Naive thymus-derived CD8-positive, alpha-beta T cell (primary cell): Measurements from ENCODE around the gene GALR2. TPM values are rescaled to one million over a fixed set of nuclear protein-coding genes. Genes with fewer than 3 reads are reported as not detected.

Source experiments
- ATAC-seq, 2 donors: fragments of 150-1000 bp; cut with Tn5 transposase in 1 of 2; sonication (Bioruptor Pico), chemical (Tn5 transposase) in 1 of 2; 1 replicate in 1 of 2; 2 replicates in 1 of 2; pipeline ENCODE4 v1.10.0; 2021; ENCODE audit warnings: mild to moderate bottlenecking in 2 of 2, moderate library complexity in 2 of 2
- POLR2A ChIA-PET: fragments of 350-600 bp; sonication (Branson Sonifier 250); formaldehyde crosslinking; loops from one replicate; lab custom pipeline; 2021; ENCODE audit warnings: antibody characterized with exemption; lab: Charles Lee
- DNase-seq, 10 donors: peaks; one replicate each; pipeline versions ENCODE4 v3.0.0 to v3.0.0-alpha.2; 2020 to 2022
- H3K27ac Mint-ChIP-seq, 10 donors: one replicate each; pipeline ENCODE4 v1.8.0; 2020 to 2022; ENCODE audit warnings: mild to moderate bottlenecking in 10 of 10, mixed read lengths in 10 of 10, moderate library complexity in 4 of 10, inconsistent platforms in 1 of 10
- H3K27me3 Mint-ChIP-seq, 5 donors: one replicate each; pipeline ENCODE4 v1.8.0; 2021 to 2022; ENCODE audit warnings: mixed read lengths in 5 of 5
- H3K36me3 Mint-ChIP-seq, 3 donors: one replicate each; pipeline ENCODE4 v1.8.0; 2020 to 2022; ENCODE audit warnings: mixed read lengths in 3 of 3, mild to moderate bottlenecking in 2 of 3, inconsistent platforms in 1 of 3
- H3K4me1 Mint-ChIP-seq, 4 donors: one replicate each; pipeline ENCODE4 v1.8.0; 2021 to 2022; ENCODE audit warnings: mixed read lengths in 4 of 4
- H3K4me3 Mint-ChIP-seq, 10 donors: one replicate each; pipeline ENCODE4 v1.8.0; 2020 to 2022; ENCODE audit warnings: mild to moderate bottlenecking in 10 of 10, mixed read lengths in 10 of 10, moderate library complexity in 6 of 10, inconsistent platforms in 1 of 10
- H3K9me3 Mint-ChIP-seq, 9 donors: one replicate each; pipeline ENCODE4 v1.8.0; 2020 to 2022; ENCODE audit warnings: mixed read lengths in 9 of 9, mild to moderate bottlenecking in 3 of 9, inconsistent platforms in 1 of 9, moderate library complexity in 1 of 9
- microRNA-seq: library from miRNA; unstranded; fragments of <30 nt; microRNA quantifications from one replicate; pipeline ENCODE4 v1.2.0, GENCODE V29; 2022; ENCODE audit warnings: borderline microRNAs expressed
- polyA plus RNA-seq, 3 donors: library from polyadenylated mRNA; unstranded; fragments of 300-500 nt; fragmentation: Illumina TruSeq; gene quantifications; one replicate each; pipeline ENCODE4 v1.2.3, GENCODE V29; 2021
- total RNA-seq, 8 experiments: library from RNA in 2 of 8; stranded (reverse) in 2 of 8; gene quantifications; one replicate each; pipeline ENCODE4 v1.2.3 and lab custom pipeline; 2021 to 2026

The GALR2 gene
- total and polyA plus RNA-seq, 5 experiments from 2014 or later, result 0.70 TPM; not detected in 4

DNA sequence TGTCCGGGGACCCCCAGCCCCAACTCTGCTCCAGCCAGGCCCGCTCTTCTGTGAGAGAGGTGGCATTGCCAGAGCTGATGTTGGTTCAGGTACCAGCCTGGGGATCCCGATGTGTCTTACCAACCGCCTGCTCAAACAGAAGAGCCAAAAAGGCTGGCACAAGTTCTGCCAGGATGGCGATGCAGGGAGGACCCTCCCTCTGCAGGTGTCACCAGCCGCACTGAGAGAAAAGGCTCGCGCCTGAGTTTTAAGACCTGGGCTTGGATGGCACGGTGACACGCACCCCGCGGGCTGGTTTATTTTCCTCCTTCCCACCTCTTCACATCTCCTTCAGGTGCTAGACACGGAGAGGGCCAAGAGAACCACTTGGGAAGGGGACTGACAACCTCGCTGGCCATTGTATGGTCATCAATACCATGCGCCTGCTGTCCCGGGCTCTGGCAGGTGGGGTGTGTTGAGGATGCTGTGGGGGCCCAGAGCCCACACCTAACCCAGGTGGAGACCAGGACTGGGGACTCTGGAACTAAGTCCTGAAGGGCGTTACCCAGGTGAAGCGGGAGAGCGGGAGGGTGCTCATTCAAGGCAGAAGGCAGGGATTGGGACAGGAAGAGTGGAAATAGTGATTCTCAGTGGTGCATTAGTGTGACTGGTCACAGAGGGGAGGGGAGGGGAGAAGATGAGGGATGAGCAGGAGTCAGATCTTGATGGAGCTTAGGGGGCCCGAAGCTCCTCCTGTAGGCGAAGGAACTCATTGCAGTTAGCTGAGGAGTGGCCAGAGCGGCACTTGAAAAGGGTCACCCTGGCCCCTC is 50.2 kb downstream of the GALR2 start:
- Mint-ChIP-seq H3K27me3 (no peaks in the 10 kb centered on the region), H3K36me3 (no peaks in the 10 kb centered on the region), H3K4me1 (peaks cover 21 to 44% (median 35%) of the 10 kb centered on the region in 4 donors), H3K9me3 (no peaks in the 10 kb centered on the region), H3K27ac (peak overlapping the region in 9 of 10 donors; percentile 9 to 83 (median 57)), H3K4me3 (peak overlapping the region in 1 of 10 donors; percentile 45)
- ATAC-seq (no peak), DNase-seq (no peak)
- POLR2A ChIA-PET, result interaction anchor here (1.2 to 14.8 kb wide), 6 partner anchors 10 to 155 kb away, joined by 3 to 152 read pairs (median 72); no protein-coding TSS in a partner anchor

DNA sequence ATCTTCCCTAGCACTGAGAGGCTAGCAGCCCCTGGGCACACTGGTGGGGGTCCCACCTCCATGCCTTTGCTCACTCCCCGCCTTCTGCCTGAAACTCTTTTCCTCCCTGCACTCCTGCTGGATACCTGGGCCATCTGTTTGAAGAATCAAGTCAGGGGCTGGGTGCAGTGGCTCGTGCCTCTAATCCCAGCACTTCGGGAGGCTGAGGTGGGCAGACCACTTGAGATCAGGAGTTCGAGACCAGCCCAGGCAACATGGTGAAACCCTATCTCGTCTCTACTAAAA is 50.8 kb downstream of the GALR2 start:
- ATAC-seq (no peak), DNase-seq (no peak)
- no peak overlapping the region for H3K4me3 Mint-ChIP-seq
- POLR2A ChIA-PET, result interaction anchor here (1.2 to 14.8 kb wide), 8 partner anchors 19 to 155 kb away, joined by 3 to 152 read pairs (median 28); no protein-coding TSS in a partner anchor
- peak overlapping the region in 7 of 10 donors; percentile 35 to 83 (median 68) for H3K27ac Mint-ChIP-seq
- H3K9me3 Mint-ChIP-seq, result no peaks in the 10 kb centered on the region
- H3K36me3 Mint-ChIP-seq, result no peaks in the 10 kb centered on the region
- H3K4me1 Mint-ChIP-seq, result peaks cover 21 to 44% (median 35%) of the 10 kb centered on the region in 4 donors
- no peaks in the 10 kb centered on the region for H3K27me3 Mint-ChIP-seq

DNA sequence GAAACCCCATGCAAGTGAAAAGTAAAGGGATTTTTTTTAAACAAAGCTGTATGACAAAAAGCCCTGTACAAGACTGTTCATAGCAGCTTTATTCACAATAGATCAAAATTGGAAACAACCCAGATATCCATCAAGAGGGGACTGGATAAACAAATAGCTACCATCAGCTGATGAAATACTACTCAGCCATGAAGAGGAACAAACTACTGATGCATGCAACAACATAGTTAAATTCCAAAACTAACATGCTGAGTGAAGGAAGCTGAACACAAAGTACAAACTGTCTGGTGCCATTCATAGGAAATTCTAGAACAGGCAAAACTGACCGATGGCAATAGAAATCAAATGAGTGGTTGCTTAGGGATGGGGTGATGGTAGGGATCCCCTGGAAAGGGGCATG is 51.3 kb downstream of the GALR2 start:
- POLR2A ChIA-PET, result interaction anchor here (0.6 to 14.8 kb wide), 14 partner anchors 9 to 173 kb away, joined by 3 to 152 read pairs (median 7); partner anchors contain the start of genes FOXJ1 and UBALD2
- peak overlapping the region in 9 of 10 donors; percentile 56 to 92 (median 89) for H3K27ac Mint-ChIP-seq

More for the DNA sequence above, 51.3 kb downstream of the GALR2 start:
- no peaks in the 10 kb centered on the region for H3K36me3 Mint-ChIP-seq
- DNase-seq (no peak), ATAC-seq (no peak)
- H3K9me3 Mint-ChIP-seq, result no peaks in the 10 kb centered on the region
- H3K4me1 Mint-ChIP-seq, result peaks cover 24 to 45% (median 36%) of the 10 kb centered on the region in 4 donors
- no peaks in the 10 kb centered on the region for H3K27me3 Mint-ChIP-seq
- H3K4me3 Mint-ChIP-seq, result peak overlapping the region in 1 of 10 donors; percentile 4

Small RNAs within 50 kb of the gene (microRNA-seq; reads per million reads assigned to microRNA genes)
- gene MIR6868, result not detected

Other genes with a start within 250 kb of the GALR2 start
- 100 to 1,000 TPM; 147 to 153 TPM for gene UNC13D, start 230.4 kb upstream of the GALR2 start, total RNA-seq
- 10 to 100 TPM; 50.3 to 78.0 (median 54.0) TPM for gene UNC13D, start 230.4 kb upstream of the GALR2 start, polyA plus RNA-seq
- gene WBP2, start 219.4 kb upstream of the GALR2 start, total RNA-seq, result 100 to 1,000 TPM; 152 to 156 TPM
- gene WBP2, start 219.4 kb upstream of the GALR2 start, polyA plus RNA-seq, result 10 to 100 TPM; 58.1 to 95.1 (median 70.6) TPM
- 1 to 10 TPM; 9.7 to 9.9 TPM for gene TRIM47, start 196.2 kb upstream of the GALR2 start, total RNA-seq
- gene TRIM47, start 196.2 kb upstream of the GALR2 start, polyA plus RNA-seq, result 1 to 10 TPM; 1.9 to 8.5 (median 4.2) TPM
- gene TRIM65, start 177.8 kb upstream of the GALR2 start, total RNA-seq, result 10 to 100 TPM; 34.5 to 40.9 TPM
- 10 to 100 TPM; 13.4 to 31.8 (median 18.9) TPM for gene TRIM65, start 177.8 kb upstream of the GALR2 start, polyA plus RNA-seq
- 100 to 1,000 TPM; 167 to 178 TPM for gene MRPL38, start 169.9 kb upstream of the GALR2 start, total RNA-seq
- gene MRPL38, start 169.9 kb upstream of the GALR2 start, polyA plus RNA-seq, result 10 to 100 TPM; 56.4 to 78.7 (median 64.7) TPM
- 10 to 100 TPM; 47.7 to 54.6 TPM for gene FBF1, start 133.7 kb upstream of the GALR2 start, total RNA-seq
- gene FBF1, start 133.7 kb upstream of the GALR2 start, polyA plus RNA-seq, result 1 to 10 TPM; 2.4 to 8.0 (median 7.5) TPM
- gene ACOX1, start 95.6 kb upstream of the GALR2 start, total RNA-seq, result 10 to 100 TPM; 37.9 to 39.3 TPM
- 10 to 100 TPM; 11.4 to 18.4 (median 15.1) TPM for gene ACOX1, start 95.6 kb upstream of the GALR2 start, polyA plus RNA-seq
- 10 to 100 TPM; 14.2 to 16.6 TPM for gene TEN1, start 95.5 kb upstream of the GALR2 start, total RNA-seq
- gene TEN1, start 95.5 kb upstream of the GALR2 start, polyA plus RNA-seq, result 10 to 100 TPM; 17.1 to 18.9 (median 18.4) TPM
- gene CDK3, start 73.9 kb upstream of the GALR2 start, total RNA-seq, result 10 to 100 TPM; 11.9 to 12.5 TPM
- gene CDK3, start 73.9 kb upstream of the GALR2 start, polyA plus RNA-seq, result under 1 TPM; 0.16 to 0.64 (median 0.63) TPM
- 1 to 10 TPM; 7.1 to 8.2 TPM for gene EVPL, start 47.5 kb upstream of the GALR2 start, total RNA-seq
- gene EVPL, start 47.5 kb upstream of the GALR2 start, polyA plus RNA-seq, result 1 to 10 TPM in 1 of 3 donors, under 1 TPM in 1, not detected in 1; 0.74 to 1.6 TPM
- 10 to 100 TPM; 79.7 to 80.5 TPM for gene SRP68, start 2.3 kb upstream of the GALR2 start, total RNA-seq
- gene SRP68, start 2.3 kb upstream of the GALR2 start, polyA plus RNA-seq, result 10 to 100 TPM; 53.3 to 79.1 (median 64.5) TPM
- gene ZACN, start 4.4 kb downstream of the GALR2 start, total RNA-seq, result under 1 TPM in 1 of 2 experiments, not detected in 1; 0.21 TPM
- 1 to 10 TPM in 2 of 3 donors, not detected in 1; 1.9 to 4.6 TPM for gene ZACN, start 4.4 kb downstream of the GALR2 start, polyA plus RNA-seq
- gene EXOC7, start 29.0 kb downstream of the GALR2 start, total RNA-seq, result 100 to 1,000 TPM; 199 to 210 TPM
- gene EXOC7, start 29.0 kb downstream of the GALR2 start, polyA plus RNA-seq, result 10 to 100 TPM; 46.0 to 62.6 (median 49.0) TPM
- gene FOXJ1, start 66.5 kb downstream of the GALR2 start, total RNA-seq, result 1 to 10 TPM; 3.4 to 3.7 TPM
- gene FOXJ1, start 66.5 kb downstream of the GALR2 start, polyA plus RNA-seq, result 1 to 10 TPM in 2 of 3 donors, under 1 TPM in 1; 0.28 to 2.8 (median 1.8) TPM
- gene RNF157, start 165.7 kb downstream of the GALR2 start, total RNA-seq, result 10 to 100 TPM; 46.1 to 46.4 TPM
- gene RNF157, start 165.7 kb downstream of the GALR2 start, polyA plus RNA-seq, result 10 to 100 TPM in 2 of 3 donors, 1 to 10 TPM in 1; 4.9 to 29.4 (median 10.5) TPM
- gene UBALD2, start 190.6 kb downstream of the GALR2 start, total RNA-seq, result 100 to 1,000 TPM; 111 to 122 TPM
- 1 to 10 TPM; 6.6 to 9.7 (median 8.2) TPM for gene UBALD2, start 190.6 kb downstream of the GALR2 start, polyA plus RNA-seq
- 1 to 10 TPM; 6.5 to 8.3 TPM for gene QRICH2, start 233.5 kb downstream of the GALR2 start, total RNA-seq
- gene QRICH2, start 233.5 kb downstream of the GALR2 start, polyA plus RNA-seq, result under 1 TPM; 0.13 to 0.59 (median 0.23) TPM